HepG2 (cell line): Measurements from ENCODE around the gene ZNF451. TPM values are rescaled to one million over a fixed set of nuclear protein-coding genes. Genes with fewer than 3 reads are reported as not detected.

ENCODE experiments used
- ATAC-seq: fragments of 200-7000 bp; cut with Tn5 transposase; 3 replicates; pipeline ENCODE4 v1.9.1; 2020; ENCODE audit warnings: mild to moderate bottlenecking, moderate library complexity
- BruUV-seq: library from RNA; stranded (reverse); fragments of 400-500 nt; replicated peaks from 2 replicates; lab custom pipeline; 2021; lab: Mats Ljungman, UMichigan
- CTCF ChIA-PET: fragments of 300-600 bp; formaldehyde crosslinking; extraction: SDS; loops from one replicate; lab custom pipeline; 2021; ENCODE audit warnings: low total read pairs, inconsistent platforms, low intra/inter-chr PET ratio; lab: Yijun Ruan, JAX
- POLR2A ChIA-PET: fragments of 350-600 bp; sonication (Branson Sonifier 250); formaldehyde crosslinking; loops from one replicate; lab custom pipeline; 2020; ENCODE audit warnings: antibody characterized with exemption, inconsistent platforms; lab: Yijun Ruan, JAX
- DNase-seq: peaks from one replicate; pipeline ENCODE4 v3.0.0-alpha.2; 2015; ENCODE audit warnings: low spot score
- FAIRE-seq: peaks from 3 replicates; lab custom pipeline; 2011; peaks lifted over from hg19 to GRCh38; lab: Jason Lieb, UNC
- H2AFZ ChIP-seq: one replicate; pipeline ENCODE4 v1.6.1; 2011; ENCODE audit warnings: low read length, inconsistent platforms
- H3K27ac ChIP-seq: fragments of 300-600 bp; 3 replicates; pipeline ENCODE4 v1.8.0; 2011; ENCODE audit warnings: mixed run types, mild to moderate bottlenecking, mixed read lengths, low read length, inconsistent platforms; ENCODE audit not compliant: insufficient read depth; ENCODE audit errors: extremely low read length
- H3K27me3 ChIP-seq, 2 experiments: fragments of 200-600 bp in 1 of 2; 2 replicates in 1 of 2; 3 replicates in 1 of 2; pipeline versions ENCODE4 v1.6.0 to v1.8.0; 2011; ENCODE audit warnings: low read length in 2 of 2, mild to moderate bottlenecking in 2 of 2, moderate library complexity in 2 of 2, inconsistent platforms in 1 of 2; ENCODE audit not compliant: insufficient read depth in 2 of 2, control insufficient read depth in 1 of 2
- H3K36me3 ChIP-seq, 2 experiments: fragments of 200-600 bp in 1 of 2; replicated peaks in 1 of 2; 2 replicates in 1 of 2; 3 replicates in 1 of 2; pipeline versions ENCODE4 v1.5.1 to v1.8.0; 2011; ENCODE audit warnings: low read length in 2 of 2, inconsistent platforms in 1 of 2; ENCODE audit not compliant: insufficient read depth in 2 of 2, control insufficient read depth in 1 of 2
- H3K4me1 ChIP-seq: 2 replicates; pipeline ENCODE4 v1.5.1; 2012; ENCODE audit warnings: low read length, inconsistent platforms; ENCODE audit not compliant: insufficient read depth
- H3K4me2 ChIP-seq: 2 replicates; pipeline ENCODE4 v1.6.0; 2011; ENCODE audit warnings: low read depth, low read length, inconsistent platforms
- H3K4me3 ChIP-seq, 3 experiments: fragments of 200-600 bp in 1 of 3; sonication (generic), shearing (Covaris generic) in 1 of 3; replicated peaks in 1 of 3; 2 replicates each; pipeline ENCODE4 v1.5.1; 2011 to 2016; ENCODE audit warnings: low read length in 3 of 3, inconsistent platforms in 2 of 3, low read depth in 2 of 3, mild to moderate bottlenecking in 2 of 3, control low read depth in 1 of 3, mixed read lengths in 1 of 3; ENCODE audit not compliant: insufficient read depth in 1 of 3
- H3K79me2 ChIP-seq: one replicate; pipeline ENCODE4 v1.6.1; 2011; ENCODE audit warnings: low read length, inconsistent platforms; ENCODE audit not compliant: insufficient read depth
- H3K9ac ChIP-seq: 2 replicates; pipeline ENCODE4 v1.6.0; 2011; ENCODE audit warnings: mild to moderate bottlenecking, low read depth, low read length, inconsistent platforms; ENCODE audit not compliant: insufficient read depth
- H3K9me3 ChIP-seq: 2 replicates; pipeline ENCODE4 v1.5.1; 2012; ENCODE audit warnings: mild to moderate bottlenecking, low read length
- H4K20me1 ChIP-seq: 2 replicates; pipeline ENCODE4 v1.6.0; 2011; ENCODE audit warnings: inconsistent platforms, mild to moderate bottlenecking, low read length, moderate library complexity; ENCODE audit not compliant: insufficient read depth
- FOXJ3 ChIP-seq: sonication (generic); formaldehyde crosslinking; IDR thresholded peaks from 2 replicates; pipeline ENCODE4 v1.4.0; 2020; ENCODE audit warnings: missing genetic modification reagents, mild to moderate bottlenecking, borderline replicate concordance
- KAT7 ChIP-seq: IDR thresholded peaks from 2 replicates; pipeline ENCODE4 v1.6.1; 2018; ENCODE audit warnings: borderline replicate concordance, missing compliant biosample characterization
- MAFK ChIP-seq, 2 experiments: IDR thresholded peaks in 1 of 2; conservative IDR thresholded peaks in 1 of 2; 2 replicates each; pipeline ENCODE4 v1.6.1; 2011; ENCODE audit warnings: improper control_type of control experiment in 2 of 2, low read length in 2 of 2
- ZNF292 ChIP-seq: sonication (generic); formaldehyde crosslinking; IDR thresholded peaks from 2 replicates; pipeline ENCODE4 v1.8.1; 2022; ENCODE audit warnings: mild to moderate bottlenecking, low read depth, missing genetic modification reagents, borderline replicate concordance
- ZNF33B ChIP-seq: sonication (generic); formaldehyde crosslinking; IDR thresholded peaks from 2 replicates; pipeline ENCODE4 v1.5.1; 2020; ENCODE audit warnings: mild to moderate bottlenecking, missing genetic modification reagents
- ZSCAN9 ChIP-seq: IDR thresholded peaks from 2 replicates; pipeline ENCODE4 v1.6.1; 2016; ENCODE audit warnings: borderline replicate concordance
- WGBS: methylation state at CpG from one replicate; pipeline ENCODE4 v1.1.6; 2017; ENCODE audit warnings: low lambda C conversion rate; 5-methylcytosine and 5-hydroxymethylcytosine counted together
- in situ Hi-C: cut with HindIII; loops from 2 replicates; pipeline ENCODE4 v1.10.0; 2017; ENCODE audit warnings: low pct_unique_long_range_greater_than_20kb; ENCODE audit not compliant: extremely low pct_ligation_motif_present
- intact Hi-C: fragments of 100-400 bp; cut with micrococcal nuclease; formaldehyde crosslinking; loops from one replicate; pipeline ENCODE4 v1.10.0; 2022; ENCODE audit not compliant: unreplicated experiment
- polyA plus RNA-seq, 8 experiments: library from polyadenylated mRNA; depleted of rRNA in 3 of 8; stranded (reverse) in 7 of 8; unstranded in 1 of 8; fragments of >200 nt; fragmentation: Illumina TruSeq in 4 of 8; extraction: Trizol in 4 of 8; gene quantifications; 2 replicates each; pipeline versions ENCODE4 v1.2.1 to v1.2.3, GENCODE V29; 2011 to 2016; ENCODE audit warnings: low read depth in 4 of 8, missing spikeins in 1 of 8, mixed read lengths in 1 of 8; ENCODE audit not compliant: insufficient read depth in 1 of 8
- total RNA-seq, 5 experiments: library from RNA; depleted of rRNA; stranded (reverse); fragments of >200 nt; fragmentation: Illumina TruSeq; extraction: Trizol; gene quantifications; 2 replicates each; pipeline ENCODE4 v1.2.3, GENCODE V29; 2016; ENCODE audit warnings: low read depth in 1 of 5
- TF ChIP-seq, protein P1 (sequence below): IDR thresholded peaks from 2 replicates; pipeline ENCODE4 v1.6.1; 2016; ENCODE audit warnings: missing compliant biosample characterization, missing genetic modification reagents, borderline replicate concordance
- TF ChIP-seq, protein P2 (sequence below), 2 experiments: fragments of 450-650 bp in 1 of 2; sonication (generic) in 1 of 2; formaldehyde crosslinking in 1 of 2; IDR thresholded peaks; 2 replicates each; pipeline versions ENCODE4 v1.6.1 to v1.8.0; 2016 to 2022; ENCODE audit warnings: antibody characterized with exemption in 1 of 2, mild to moderate bottlenecking in 1 of 2, missing genetic modification reagents in 1 of 2
- TF ChIP-seq, protein P3 (sequence below): sonication (generic); formaldehyde crosslinking; IDR thresholded peaks from 2 replicates; pipeline ENCODE4 v1.4.0; 2020; ENCODE audit warnings: missing genetic modification reagents, mild to moderate bottlenecking, borderline replicate concordance

Gene ZNF451
- total and polyA plus RNA-seq, 2 of the 13 experiments (the other 11 are each of a cell fraction or from before 2014, with no cell fraction given) = 32.1 to 65.7 TPM

DNA sequence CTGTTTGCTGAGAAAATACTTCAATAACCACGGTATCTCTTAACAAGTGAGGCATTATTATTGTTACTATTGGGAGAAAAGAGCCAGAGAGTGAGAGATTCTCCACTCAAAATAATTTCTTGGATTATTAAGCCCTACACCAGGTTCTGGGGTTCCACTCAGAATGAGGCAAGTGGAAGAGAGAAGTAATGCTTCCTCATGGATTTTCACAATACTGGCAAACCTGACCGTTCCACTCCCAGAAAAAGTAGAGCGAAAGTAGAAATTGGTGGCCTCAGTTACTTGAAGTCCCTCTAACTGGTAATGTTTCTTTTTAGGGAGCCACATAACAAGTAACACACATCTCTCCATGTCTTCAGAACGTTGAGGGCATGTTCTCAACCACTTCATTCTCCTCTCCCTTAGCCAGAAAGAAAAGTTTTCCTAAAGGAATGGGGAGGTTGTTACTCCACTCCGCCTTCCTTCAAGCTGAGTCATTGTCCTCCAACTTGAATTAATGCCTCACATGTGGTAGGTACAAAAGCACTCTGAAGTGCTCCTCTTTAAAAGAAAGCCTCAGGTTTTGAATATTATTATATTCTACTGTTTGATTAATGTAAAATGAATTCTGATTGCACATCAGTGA is 84.0 kb downstream of the ZNF451 start (continued):
- TF ChIP-seq ZNF33B (0 out of 2 replicates have a peak, but pooled peaks have one; percentile 34), FOXJ3 (no peak), KAT7 (CRISPR knock-in tag) (no peak), ZNF292 (CRISPR knock-in tag) (no peak), MAFK (conservative IDR thresholded peaks at IDR 0.05 in 1 of 2, IDR thresholded peaks at IDR 0.05 in 1 of 2; ENCODE audit: low read length in 2 of 2) (0 out of 4 replicates have a peak, but pooled peaks of 1 of the 2 experiments have one; percentile 34)
- TF ChIP-seq, protein P1, sequence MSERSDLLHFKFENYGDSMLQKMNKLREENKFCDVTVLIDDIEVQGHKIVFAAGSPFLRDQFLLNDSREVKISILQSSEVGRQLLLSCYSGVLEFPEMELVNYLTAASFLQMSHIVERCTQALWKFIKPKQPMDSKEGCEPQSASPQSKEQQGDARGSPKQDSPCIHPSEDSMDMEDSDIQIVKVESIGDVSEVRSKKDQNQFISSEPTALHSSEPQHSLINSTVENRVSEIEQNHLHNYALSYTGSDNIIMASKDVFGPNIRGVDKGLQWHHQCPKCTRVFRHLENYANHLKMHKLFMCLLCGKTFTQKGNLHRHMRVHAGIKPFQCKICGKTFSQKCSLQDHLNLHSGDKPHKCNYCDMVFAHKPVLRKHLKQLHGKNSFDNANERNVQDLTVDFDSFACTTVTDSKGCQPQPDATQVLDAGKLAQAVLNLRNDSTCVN (CRISPR knock-in tag) = no peak

DNA sequence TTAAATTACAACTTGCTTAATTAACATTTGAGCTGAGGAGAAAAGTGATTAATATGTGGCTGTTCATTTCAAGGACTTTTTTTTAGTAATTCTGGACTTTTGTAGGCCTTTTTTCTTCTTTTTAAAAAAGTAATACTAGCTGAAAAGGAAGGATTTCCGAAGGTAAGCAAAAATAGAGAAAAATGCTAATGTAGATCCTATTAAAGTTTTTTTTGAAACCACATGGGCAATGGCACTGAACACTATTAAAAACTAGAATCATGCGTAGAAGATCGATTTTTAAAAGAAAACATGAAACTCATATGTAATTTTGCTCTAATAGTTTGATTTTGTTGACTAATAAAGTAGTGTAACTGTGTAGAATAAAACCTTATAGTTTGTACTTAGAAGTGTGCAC is 84.5 kb downstream of the ZNF451 start:
- in situ Hi-C loops = no loop called here
- ChIA-PET POLR2A (no interaction called here), CTCF (no interaction called here)
- peak overlapping the region; percentile 69 to 90 (median 72); a peak in 5 of 6 replicates for H3K4me3 ChIP-seq
- 35% methylated on average over 3 of the region's 3 CpGs for WGBS
- no peaks in the 10 kb centered on the region; a peak in 3 of 5 replicates for H3K36me3 ChIP-seq
- FAIRE-seq (no peak), ATAC-seq (no peak), DNase-seq (no peak)
- H3K4me1 ChIP-seq = peaks cover 51% of the 10 kb centered on the region
- H3K27ac ChIP-seq = peak overlapping the region; percentile 94
- H4K20me1 ChIP-seq = no peaks in the 10 kb centered on the region
- intact Hi-C loops = loop anchor here (5.0 kb wide), 5 partner anchors 47 to 272 kb away; partner anchors contain the start of genes BEND6, PRIM2 and RAB23
- H3K9ac ChIP-seq = peak overlapping the region; percentile 89
- BruUV-seq = no TSS peak
- H3K4me2 ChIP-seq = peak overlapping the region; percentile 97
- H3K79me2 ChIP-seq = peaks cover 69% of the 10 kb centered on the region
- H2AFZ ChIP-seq = no peak overlapping the region
- H3K27me3 ChIP-seq = no peaks in the 10 kb centered on the region; a peak in 1 of 5 replicates
- TF ChIP-seq, protein P2, sequence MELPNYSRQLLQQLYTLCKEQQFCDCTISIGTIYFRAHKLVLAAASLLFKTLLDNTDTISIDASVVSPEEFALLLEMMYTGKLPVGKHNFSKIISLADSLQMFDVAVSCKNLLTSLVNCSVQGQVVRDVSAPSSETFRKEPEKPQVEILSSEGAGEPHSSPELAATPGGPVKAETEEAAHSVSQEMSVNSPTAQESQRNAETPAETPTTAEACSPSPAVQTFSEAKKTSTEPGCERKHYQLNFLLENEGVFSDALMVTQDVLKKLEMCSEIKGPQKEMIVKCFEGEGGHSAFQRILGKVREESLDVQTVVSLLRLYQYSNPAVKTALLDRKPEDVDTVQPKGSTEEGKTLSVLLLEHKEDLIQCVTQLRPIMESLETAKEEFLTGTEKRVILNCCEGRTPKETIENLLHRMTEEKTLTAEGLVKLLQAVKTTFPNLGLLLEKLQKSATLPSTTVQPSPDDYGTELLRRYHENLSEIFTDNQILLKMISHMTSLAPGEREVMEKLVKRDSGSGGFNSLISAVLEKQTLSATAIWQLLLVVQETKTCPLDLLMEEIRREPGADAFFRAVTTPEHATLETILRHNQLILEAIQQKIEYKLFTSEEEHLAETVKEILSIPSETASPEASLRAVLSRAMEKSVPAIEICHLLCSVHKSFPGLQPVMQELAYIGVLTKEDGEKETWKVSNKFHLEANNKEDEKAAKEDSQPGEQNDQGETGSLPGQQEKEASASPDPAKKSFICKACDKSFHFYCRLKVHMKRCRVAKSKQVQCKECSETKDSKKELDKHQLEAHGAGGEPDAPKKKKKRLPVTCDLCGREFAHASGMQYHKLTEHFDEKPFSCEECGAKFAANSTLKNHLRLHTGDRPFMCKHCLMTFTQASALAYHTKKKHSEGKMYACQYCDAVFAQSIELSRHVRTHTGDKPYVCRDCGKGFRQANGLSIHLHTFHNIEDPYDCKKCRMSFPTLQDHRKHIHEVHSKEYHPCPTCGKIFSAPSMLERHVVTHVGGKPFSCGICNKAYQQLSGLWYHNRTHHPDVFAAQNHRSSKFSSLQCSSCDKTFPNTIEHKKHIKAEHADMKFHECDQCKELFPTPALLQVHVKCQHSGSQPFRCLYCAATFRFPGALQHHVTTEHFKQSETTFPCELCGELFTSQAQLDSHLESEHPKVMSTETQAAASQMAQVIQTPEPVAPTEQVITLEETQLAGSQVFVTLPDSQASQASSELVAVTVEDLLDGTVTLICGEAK (IDR thresholded peaks at IDR 0.05) = 0 out of 2 replicates have a peak, but pooled peaks have one; percentile 33
- TF ChIP-seq, protein P2 (CRISPR knock-in tag; IDR thresholded peaks at IDR 0.05) = no peak
- TF ChIP-seq, protein P3, sequence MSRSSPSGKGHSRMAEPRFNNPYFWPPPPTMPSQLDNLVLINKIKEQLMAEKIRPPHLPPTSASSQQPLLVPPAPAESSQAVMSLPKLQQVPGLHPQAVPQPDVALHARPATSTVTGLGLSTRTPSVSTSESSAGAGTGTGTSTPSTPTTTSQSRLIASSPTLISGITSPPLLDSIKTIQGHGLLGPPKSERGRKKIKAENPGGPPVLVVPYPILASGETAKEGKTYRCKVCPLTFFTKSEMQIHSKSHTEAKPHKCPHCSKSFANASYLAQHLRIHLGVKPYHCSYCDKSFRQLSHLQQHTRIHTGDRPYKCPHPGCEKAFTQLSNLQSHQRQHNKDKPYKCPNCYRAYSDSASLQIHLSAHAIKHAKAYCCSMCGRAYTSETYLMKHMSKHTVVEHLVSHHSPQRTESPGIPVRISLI = 0 out of 2 replicates have a peak, but pooled peaks have one; percentile 21
- TF ChIP-seq ZSCAN9 (CRISPR knock-in tag) (0 out of 2 replicates have a peak, but pooled peaks have one; percentile 4), FOXJ3 (no peak)
- no peaks in the 10 kb centered on the region for H3K9me3 ChIP-seq
